Liver (tissue), 9 donors: ENCODE results near the gene PACSIN2. TPM values are rescaled to one million over a fixed set of nuclear protein-coding genes. Genes with fewer than 3 reads are reported as not detected.

ENCODE experiments used
- DNase-seq: peaks from one replicate; pipeline ENCODE4 v3.0.0-alpha.2; 2017; ENCODE audit warnings: low spot score
- H3K27ac ChIP-seq, 2 donors: one replicate each; pipeline ENCODE4 v1.7.0; 2013; ENCODE audit warnings: inconsistent platforms in 2 of 2, low read length in 2 of 2, control low read depth in 1 of 2, low read depth in 1 of 2, mild to moderate bottlenecking in 1 of 2
- H3K27me3 ChIP-seq, 4 donors: one replicate each; pipeline versions ENCODE4 v1.6.1 to v1.7.0; 2013; ENCODE audit warnings: low read length in 3 of 4, inconsistent platforms in 1 of 4, mild to moderate bottlenecking in 1 of 4, moderate library complexity in 1 of 4; ENCODE audit not compliant: control insufficient read depth in 4 of 4, insufficient read depth in 4 of 4
- H3K36me3 ChIP-seq, 4 donors: one replicate each; pipeline versions ENCODE4 v1.6.1 to v1.7.0; 2013; ENCODE audit warnings: low read length in 3 of 4, mild to moderate bottlenecking in 3 of 4, low read depth in 1 of 4, moderate library complexity in 1 of 4; ENCODE audit not compliant: control insufficient read depth in 4 of 4, insufficient read depth in 3 of 4
- H3K4me1 ChIP-seq, 4 donors: one replicate each; pipeline versions ENCODE4 v1.6.1 to v1.7.0; 2013; ENCODE audit warnings: low read length in 3 of 4, mild to moderate bottlenecking in 3 of 4, moderate library complexity in 1 of 4; ENCODE audit not compliant: control insufficient read depth in 4 of 4, insufficient read depth in 4 of 4
- H3K4me3 ChIP-seq, 3 donors: one replicate each; pipeline versions ENCODE4 v1.6.1 to v1.7.0; 2013; ENCODE audit warnings: low read length in 3 of 3, control low read depth in 1 of 3, low read depth in 1 of 3, mild to moderate bottlenecking in 1 of 3
- H3K9ac ChIP-seq, 2 donors: one replicate each; pipeline ENCODE4 v1.7.0; 2013; ENCODE audit warnings: low read length in 2 of 2, mild to moderate bottlenecking in 2 of 2, moderate library complexity in 2 of 2, control low read depth in 1 of 2, low read depth in 1 of 2
- H3K9me3 ChIP-seq, 4 donors: one replicate each; pipeline versions ENCODE4 v1.6.1 to v1.7.0; 2013; ENCODE audit warnings: low read length in 3 of 4; ENCODE audit not compliant: control insufficient read depth in 4 of 4
- EGR1 ChIP-seq, 2 donors: IDR thresholded peaks; 2 replicates each; pipeline ENCODE4 v1.6.1; 2016 to 2018; ENCODE audit warnings: antibody characterized with exemption in 2 of 2, low read depth in 2 of 2
- FOXA2 ChIP-seq: IDR thresholded peaks from 2 replicates; pipeline ENCODE4 v1.6.1; 2016; ENCODE audit warnings: antibody characterized with exemption
- GABPA ChIP-seq, 2 donors: IDR thresholded peaks in 1 of 2; conservative IDR thresholded peaks in 1 of 2; 2 replicates each; pipeline ENCODE4 v1.6.1; 2016; ENCODE audit warnings: antibody characterized with exemption in 2 of 2, mild to moderate bottlenecking in 1 of 2, moderate library complexity in 1 of 2
- HNF4G ChIP-seq: IDR thresholded peaks from 2 replicates; pipeline ENCODE4 v1.6.1; 2016; ENCODE audit warnings: antibody characterized with exemption
- NR2F2 ChIP-seq: IDR thresholded peaks from 2 replicates; pipeline ENCODE4 v1.6.1; 2016; ENCODE audit warnings: antibody characterized with exemption
- RAD21 ChIP-seq, 2 donors: IDR thresholded peaks; 2 replicates each; pipeline ENCODE4 v1.6.1; 2016; ENCODE audit warnings: antibody characterized with exemption in 2 of 2, mild to moderate bottlenecking in 2 of 2
- REST ChIP-seq: IDR thresholded peaks from 2 replicates; pipeline ENCODE4 v1.6.1; 2016; ENCODE audit warnings: antibody characterized with exemption, mild to moderate bottlenecking
- RXRA ChIP-seq, 2 donors: IDR thresholded peaks; 2 replicates each; pipeline ENCODE4 v1.6.1; 2017 to 2018; ENCODE audit warnings: antibody characterized with exemption in 2 of 2, mild to moderate bottlenecking in 1 of 2
- TAF1 ChIP-seq: conservative IDR thresholded peaks from 2 replicates; pipeline ENCODE4 v1.6.1; 2016; ENCODE audit warnings: antibody characterized with exemption, mild to moderate bottlenecking
- YY1 ChIP-seq: IDR thresholded peaks from 2 replicates; pipeline ENCODE4 v1.6.1; 2016; ENCODE audit warnings: antibody characterized with exemption, mild to moderate bottlenecking
- WGBS: extraction: QIAGEN DNeasy Blood & Tissue Kit; methylation state at CpG from one replicate; pipeline ENCODE4 v1.1.7; 2013; 5-methylcytosine and 5-hydroxymethylcytosine counted together
- polyA plus RNA-seq, 2 donors: library from polyadenylated mRNA; stranded (reverse) in 1 of 2; unstranded in 1 of 2; fragments of 200-250 nt in 1 of 2; fragments of >200 nt in 1 of 2; fragmentation: Nextera tagmentation in 1 of 2; extraction: Ambion mirVana in 1 of 2; gene quantifications; one replicate each; pipeline versions ENCODE4 v1.2.1 to v1.2.3, GENCODE V29; 2013 to 2015
- total RNA-seq, 2 donors: library from RNA; depleted of rRNA; stranded (reverse); fragments of >200 nt; gene quantifications; one replicate each; pipeline ENCODE4 v1.2.3, GENCODE V29; 2014
- TF ChIP-seq, protein P1 (sequence below): IDR thresholded peaks from 2 replicates; pipeline ENCODE4 v1.6.1; 2016; ENCODE audit warnings: antibody characterized with exemption
- TF ChIP-seq, protein P2 (sequence below): IDR thresholded peaks from 2 replicates; pipeline ENCODE4 v1.6.1; 2016; ENCODE audit warnings: antibody characterized with exemption
- TF ChIP-seq, protein P3 (sequence below): IDR thresholded peaks from 2 replicates; pipeline ENCODE4 v1.6.1; 2016; ENCODE audit warnings: antibody characterized with exemption
- donor health status: healthy.
- donor health status: healthy.
- donor health status: healthy.
- donor health status: healthy.
- donor health status: healthy.

PACSIN2 gene
- total and polyA plus RNA-seq, 4 donors: 9.1 to 31.4 (median 17.0) TPM

GRCh38 chr22:42990131-42990838, 24.7 kb downstream of the PACSIN2 start:
- 82% methylated on average over 9 of the region's 9 CpGs for WGBS
- Histone ChIP-seq H3K9me3 (no peaks in the 10 kb centered on the region), H3K4me3 (no peak overlapping the region), H3K36me3 (peaks cover 0 to 1% (median 0%) of the 10 kb centered on the region in 4 donors), H3K27me3 (no peaks in the 10 kb centered on the region), H3K27ac (no peak overlapping the region), H3K9ac (no peak overlapping the region), H3K4me1 (peaks cover 13 to 20% (median 17%) of the 10 kb centered on the region in 4 donors)
- peak; percentile 57 to 67 for TF ChIP-seq RAD21 (IDR thresholded peaks at IDR 0.05)
- TF ChIP-seq FOXA2: no peak
- no peak for DNase-seq

- Histone ChIP-seq H3K4me1 (peaks cover 0 to 3% (median 0%) of the 10 kb centered on the region in 4 donors), H3K36me3 (peaks cover 0 to 1% (median 0%) of the 10 kb centered on the region in 4 donors)
- WGBS: 93% methylated on average over 13 of the region's 13 CpGs
These were observed 28.8 kb downstream of the PACSIN2 start for GRCh38 chr22:42986115-42986514.

More at GRCh38 chr22:42986115-42986514, 28.8 kb downstream of the PACSIN2 start:
- Histone ChIP-seq H3K9ac (no peak overlapping the region), H3K9me3 (no peaks in the 10 kb centered on the region), H3K4me3 (no peak overlapping the region), H3K27me3 (no peaks in the 10 kb centered on the region), H3K27ac (no peak overlapping the region)
- TF ChIP-seq FOXA2 (no peak), RXRA (IDR thresholded peaks at IDR 0.05) (no peak), GABPA (IDR thresholded peaks at IDR 0.05 in 1 of 2, conservative IDR thresholded peaks at IDR 0.05 in 1 of 2) (no peak), REST (no peak), TAF1 (no peak), EGR1 (IDR thresholded peaks at IDR 0.05; ENCODE audit: low read depth in 2 of 2) (no peak), YY1 (no peak), RAD21 (IDR thresholded peaks at IDR 0.05) (no peak), HNF4G (no peak), NR2F2 (no peak)
- TF ChIP-seq, protein P1, sequence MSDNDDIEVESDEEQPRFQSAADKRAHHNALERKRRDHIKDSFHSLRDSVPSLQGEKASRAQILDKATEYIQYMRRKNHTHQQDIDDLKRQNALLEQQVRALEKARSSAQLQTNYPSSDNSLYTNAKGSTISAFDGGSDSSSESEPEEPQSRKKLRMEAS: no peak
- TF ChIP-seq, protein P2, sequence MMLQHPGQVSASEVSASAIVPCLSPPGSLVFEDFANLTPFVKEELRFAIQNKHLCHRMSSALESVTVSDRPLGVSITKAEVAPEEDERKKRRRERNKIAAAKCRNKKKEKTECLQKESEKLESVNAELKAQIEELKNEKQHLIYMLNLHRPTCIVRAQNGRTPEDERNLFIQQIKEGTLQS: no peak
- TF ChIP-seq, protein P3, sequence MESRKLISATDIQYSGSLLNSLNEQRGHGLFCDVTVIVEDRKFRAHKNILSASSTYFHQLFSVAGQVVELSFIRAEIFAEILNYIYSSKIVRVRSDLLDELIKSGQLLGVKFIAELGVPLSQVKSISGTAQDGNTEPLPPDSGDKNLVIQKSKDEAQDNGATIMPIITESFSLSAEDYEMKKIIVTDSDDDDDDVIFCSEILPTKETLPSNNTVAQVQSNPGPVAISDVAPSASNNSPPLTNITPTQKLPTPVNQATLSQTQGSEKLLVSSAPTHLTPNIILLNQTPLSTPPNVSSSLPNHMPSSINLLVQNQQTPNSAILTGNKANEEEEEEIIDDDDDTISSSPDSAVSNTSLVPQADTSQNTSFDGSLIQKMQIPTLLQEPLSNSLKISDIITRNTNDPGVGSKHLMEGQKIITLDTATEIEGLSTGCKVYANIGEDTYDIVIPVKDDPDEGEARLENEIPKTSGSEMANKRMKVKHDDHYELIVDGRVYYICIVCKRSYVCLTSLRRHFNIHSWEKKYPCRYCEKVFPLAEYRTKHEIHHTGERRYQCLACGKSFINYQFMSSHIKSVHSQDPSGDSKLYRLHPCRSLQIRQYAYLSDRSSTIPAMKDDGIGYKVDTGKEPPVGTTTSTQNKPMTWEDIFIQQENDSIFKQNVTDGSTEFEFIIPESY: no peak
- DNase-seq: no peak
